GM12878 (cell line): Measurements from ENCODE around the gene CEP295NL. TPM values are rescaled to one million over a fixed set of nuclear protein-coding genes. Genes with fewer than 3 reads are reported as not detected.

Experiments used
- CEBPZ ChIP-seq: fragments of 150-350 bp; IDR thresholded peaks from 2 replicates; pipeline ENCODE4 v1.6.1; 2016; ENCODE audit warnings: low read depth, low read length
- CHD4 ChIP-seq: fragments of 200-600 bp; sonication (generic); IDR thresholded peaks from 2 replicates; pipeline ENCODE4 v1.6.1; 2016; ENCODE audit warnings: mild to moderate bottlenecking
- KLF5 ChIP-seq: fragments of 450-650 bp; IDR thresholded peaks from 2 replicates; pipeline ENCODE4 v1.6.1; 2014; ENCODE audit warnings: mild to moderate bottlenecking; ENCODE audit not compliant: partially characterized antibody
- MEF2A ChIP-seq: IDR thresholded peaks from 2 replicates; pipeline ENCODE4 v1.6.1; 2011; ENCODE audit warnings: low read depth, mild to moderate bottlenecking, low read length, moderate library complexity; ENCODE audit not compliant: insufficient read depth
- SUPT20H ChIP-seq: IDR thresholded peaks from 2 replicates; pipeline ENCODE4 v1.6.1; 2011; ENCODE audit warnings: low read depth, mild to moderate bottlenecking, low read length, moderate library complexity, borderline replicate concordance; ENCODE audit not compliant: control insufficient read depth
- ZBTB11 ChIP-seq: fragments of 450-650 bp; formaldehyde crosslinking; IDR thresholded peaks from 2 replicates; pipeline ENCODE4 v1.5.0; 2022; ENCODE audit warnings: mild to moderate bottlenecking, missing genetic modification characterization
- ZBTB4 ChIP-seq: fragments of 450-650 bp; formaldehyde crosslinking; IDR thresholded peaks from 2 replicates; pipeline ENCODE4 v1.4.0; 2022; ENCODE audit warnings: mild to moderate bottlenecking, moderate library complexity
- ZNF24 ChIP-seq: fragments of 450-650 bp; IDR thresholded peaks from 2 replicates; pipeline ENCODE4 v1.6.1; 2017; ENCODE audit warnings: antibody characterized with exemption, mild to moderate bottlenecking
- polyA plus RNA-seq, 11 experiments: library from polyadenylated mRNA; depleted of rRNA in 4 of 11; unstranded in 6 of 11; stranded (reverse) in 5 of 11; fragments of >200 nt; fragmentation: Nextera tagmentation in 4 of 11; fragmentation: Illumina TruSeq in 1 of 11; extraction: Ambion mirVana in 4 of 11; extraction: Trizol in 1 of 11; gene quantifications; 1 replicate in 1 of 11; 2 replicates in 10 of 11; pipeline versions ENCODE4 v1.2.1 to v1.2.3, GENCODE V29; 2011 to 2016; ENCODE audit warnings: inconsistent platforms in 2 of 11, missing spikeins in 2 of 11, low read depth in 1 of 11
- total RNA-seq, 4 experiments: library from RNA; depleted of rRNA in 3 of 4; stranded (reverse); fragments of >200 nt in 3 of 4; fragmentation: Illumina TruSeq in 1 of 4; extraction: Trizol in 1 of 4; gene quantifications; 2 replicates each; pipeline versions ENCODE4 v1.2.1 to v1.2.3, GENCODE V29; 2013 to 2021

The CEP295NL gene
- total and polyA plus RNA-seq, 10 of the 15 experiments (the other 5 are each of a cell fraction or from before 2014, with no cell fraction given), result not detected

- TF ChIP-seq ZBTB11, result no peak
- TF ChIP-seq CHD4, result no peak
- TF ChIP-seq CEBPZ, result no peak
- TF ChIP-seq SUPT20H, result no peak
- TF ChIP-seq ZNF24, result no peak
- no peak for TF ChIP-seq MEF2A
- no peak for TF ChIP-seq ZBTB4
- no peak for TF ChIP-seq KLF5
Observed at GRCh38 chr17:78884876-78885667, 17.9 kb downstream of the CEP295NL start (continued).
